ENCODE measurements around the gene PLCH1. TPM values are rescaled to one million over a fixed set of nuclear protein-coding genes. Genes with fewer than 3 reads are reported as not detected.

Gene PLCH1
- total and polyA plus RNA-seq, 10 of the 15 experiments (the other 5 are each of a cell fraction or from before 2014, with no cell fraction given), result 0.03 to 0.22 (median 0.04) TPM; not detected in 5

- DNase-seq (ENCODE audit: low read depth, low spot score), result no peak
- BruUV-seq (replicated peaks), result no TSS peak
- H3K79me2 ChIP-seq (ENCODE audit: control insufficient read depth, insufficient read depth, low read length), result no peaks in the 10 kb centered on the region
- H3K27me3 ChIP-seq (replicated peaks in 1 of 2; ENCODE audit: control insufficient read depth in 2 of 2, insufficient read depth in 2 of 2, low read length in 1 of 2), result no peaks in the 10 kb centered on the region; a peak in 1 of 4 replicates
- no peaks in the 10 kb centered on the region for H4K20me1 ChIP-seq (ENCODE audit: control insufficient read depth, insufficient read depth)
- no peak for ATAC-seq
- no peak overlapping the region for H3K27ac ChIP-seq (ENCODE audit: control insufficient read depth, insufficient read depth)
- intact Hi-C loops (cut with micrococcal nuclease; ENCODE audit: unreplicated experiment), result no loop called here
- H3K9me3 ChIP-seq (replicated peaks; ENCODE audit: control insufficient read depth, insufficient read depth, low read length), result no peaks in the 10 kb centered on the region
- no peak overlapping the region for H3K4me2 ChIP-seq (ENCODE audit: control insufficient read depth, insufficient read depth)
- in situ Hi-C loops (cut with MboI), result no loop called here
- ChIA-PET SMC1A (ENCODE audit: uncharacterized antibody, unreplicated experiment) (no interaction called here), RAD21 (ENCODE audit: unreplicated experiment) (no interaction called here), POLR2A (no interaction called here), CTCF (no interaction called here)
- 38% methylated on average over 12 of the region's 12 CpGs for WGBS (ENCODE audit: insufficient coverage, insufficient replicate concordance, low lambda C conversion rate, missing lambda C conversion rate)
- no peak overlapping the region for H2AFZ ChIP-seq (ENCODE audit: control insufficient read depth, low read depth, low read length)
- FAIRE-seq, result no peak
- H3K36me3 ChIP-seq (ENCODE audit: control insufficient read depth in 2 of 2, insufficient read depth in 2 of 2, low read length in 1 of 2), result no peaks in the 10 kb centered on the region
- H3K4me3 ChIP-seq, result no peak overlapping the region
- H3K4me1 ChIP-seq (ENCODE audit: control insufficient read depth, insufficient read depth, low read length), result no peaks in the 10 kb centered on the region
- H3K9ac ChIP-seq (ENCODE audit: control insufficient read depth, insufficient read depth, low read length), result no peak overlapping the region
- TF ChIP-seq IKZF1 (conservative IDR thresholded peaks at IDR 0.05) (no peak), FOS (IDR thresholded peaks at IDR 0.05; ENCODE audit: borderline replicate concordance, extremely low read depth, insufficient read length) (no peak), KLF5 (IDR thresholded peaks at IDR 0.05; ENCODE audit: partially characterized antibody) (no peak), ZNF592 (IDR thresholded peaks at IDR 0.05) (no peak), NR2F1 (conservative IDR thresholded peaks at IDR 0.05) (no peak), RCOR1 (conservative IDR thresholded peaks at IDR 0.05; ENCODE audit: low read depth, low read length) (no peak), ZNF24 (IDR thresholded peaks at IDR 0.05) (no peak), ESRRA (IDR thresholded peaks at IDR 0.05; ENCODE audit: low read length) (no peak), CBX3 (IDR thresholded peaks at IDR 0.05; ENCODE audit: borderline replicate concordance, low read depth) (no peak), BCL3 (IDR thresholded peaks at IDR 0.05; ENCODE audit: borderline replicate concordance, insufficient read depth, low read depth, low read length, poor library complexity, severe bottlenecking) (no peak), HDAC6 (IDR thresholded peaks at IDR 0.05; ENCODE audit: unreplicated experiment) (no peak), MEF2B (IDR thresholded peaks at IDR 0.05; ENCODE audit: partially characterized antibody, poor library complexity, severe bottlenecking) (no peak)
- TF ChIP-seq, protein P1, sequence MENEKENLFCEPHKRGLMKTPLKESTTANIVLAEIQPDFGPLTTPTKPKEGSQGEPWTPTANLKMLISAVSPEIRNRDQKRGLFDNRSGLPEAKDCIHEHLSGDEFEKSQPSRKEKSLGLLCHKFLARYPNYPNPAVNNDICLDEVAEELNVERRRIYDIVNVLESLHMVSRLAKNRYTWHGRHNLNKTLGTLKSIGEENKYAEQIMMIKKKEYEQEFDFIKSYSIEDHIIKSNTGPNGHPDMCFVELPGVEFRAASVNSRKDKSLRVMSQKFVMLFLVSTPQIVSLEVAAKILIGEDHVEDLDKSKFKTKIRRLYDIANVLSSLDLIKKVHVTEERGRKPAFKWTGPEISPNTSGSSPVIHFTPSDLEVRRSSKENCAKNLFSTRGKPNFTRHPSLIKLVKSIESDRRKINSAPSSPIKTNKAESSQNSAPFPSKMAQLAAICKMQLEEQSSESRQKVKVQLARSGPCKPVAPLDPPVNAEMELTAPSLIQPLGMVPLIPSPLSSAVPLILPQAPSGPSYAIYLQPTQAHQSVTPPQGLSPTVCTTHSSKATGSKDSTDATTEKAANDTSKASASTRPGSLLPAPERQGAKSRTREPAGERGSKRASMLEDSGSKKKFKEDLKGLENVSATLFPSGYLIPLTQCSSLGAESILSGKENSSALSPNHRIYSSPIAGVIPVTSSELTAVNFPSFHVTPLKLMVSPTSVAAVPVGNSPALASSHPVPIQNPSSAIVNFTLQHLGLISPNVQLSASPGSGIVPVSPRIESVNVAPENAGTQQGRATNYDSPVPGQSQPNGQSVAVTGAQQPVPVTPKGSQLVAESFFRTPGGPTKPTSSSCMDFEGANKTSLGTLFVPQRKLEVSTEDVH (IDR thresholded peaks at IDR 0.05; ENCODE audit: low read depth, partially characterized antibody), result no peak
Measured at GRCh38 chr3:155481089-155481488, 263.8 kb downstream of the PLCH1 start.
